HCT116 (cell line): ENCODE data around the gene FRMPD1. TPM values are rescaled to one million over a fixed set of nuclear protein-coding genes. Genes with fewer than 3 reads are reported as not detected.

Experiments
- ATAC-seq: fragments of 200-7000 bp; cut with Tn5 transposase; 2 replicates; pipeline ENCODE4 v1.9.1; 2020; ENCODE audit warnings: mild to moderate bottlenecking, moderate library complexity
- BruUV-seq: library from RNA; stranded (reverse); fragments of 400-500 nt; replicated peaks from 2 replicates; lab custom pipeline; 2021; lab: Mats Ljungman, UMichigan
- CTCF ChIA-PET: fragments of 300-600 bp; sonication (Branson Sonifier 250); formaldehyde crosslinking; loops from one replicate; lab custom pipeline; 2021; ENCODE audit warnings: antibody characterized with exemption; lab: Charles Lee
- POLR2A ChIA-PET: fragments of 300-600, 350-600 bp; sonication (Branson Sonifier 250); formaldehyde crosslinking; loops from one replicate; lab custom pipeline; 2021; ENCODE audit warnings: antibody characterized with exemption; lab: Charles Lee
- RAD21 ChIA-PET, 2 experiments: fragments of 300-600 bp; sonication (Branson Sonifier 250); formaldehyde crosslinking; loops; one replicate each; lab custom pipeline; 2023; ENCODE audit warnings: low total read pairs in 2 of 2; ENCODE audit not compliant: uncharacterized antibody in 2 of 2, unreplicated experiment in 2 of 2, low non-redundant PET in 1 of 2; lab: Charles Lee
- DNase-seq: peaks from one replicate; pipeline ENCODE4 v3.0.0-alpha.2; 2010; ENCODE audit warnings: low read depth, low spot score
- H2AFZ ChIP-seq: fragments of 200-600 bp; shearing (Covaris generic), sonication (generic); 2 replicates; pipeline ENCODE4 v1.6.1; 2017; ENCODE audit warnings: low read depth, mixed run types, mixed read lengths, antibody characterized with exemption, low read length; ENCODE audit not compliant: poor library complexity, severe bottlenecking
- H3K27ac ChIP-seq: 2 replicates; pipeline ENCODE4 v1.5.1; 2012; ENCODE audit warnings: low read depth, low read length
- H3K27me3 ChIP-seq: fragments of 200-600 bp; sonication (generic); 2 replicates; pipeline ENCODE4 v1.6.1; 2016; ENCODE audit warnings: mixed run types, low read length, mixed read lengths; ENCODE audit not compliant: insufficient read depth
- H3K36me3 ChIP-seq, 2 experiments: fragments of 200-500 bp in 1 of 2; fragments of 200-600 bp in 1 of 2; sonication (Bioruptor generic) in 1 of 2; sonication (generic) in 1 of 2; 2 replicates each; pipeline versions ENCODE4 v1.5.1 to v1.6.1; 2014 to 2016; ENCODE audit warnings: low read length in 2 of 2, inconsistent platforms in 1 of 2, mixed read lengths in 1 of 2, mixed run types in 1 of 2; ENCODE audit not compliant: insufficient read depth in 2 of 2, control insufficient read depth in 1 of 2
- H3K4me1 ChIP-seq, 2 experiments: fragments of 200-600 bp in 1 of 2; sonication (generic) in 1 of 2; 2 replicates each; pipeline versions ENCODE4 v1.5.1 to v1.6.1; 2012 to 2017; ENCODE audit warnings: low read length in 2 of 2, inconsistent platforms in 1 of 2, mild to moderate bottlenecking in 1 of 2, mixed read lengths in 1 of 2, mixed run types in 1 of 2, moderate library complexity in 1 of 2; ENCODE audit not compliant: insufficient read depth in 2 of 2, control insufficient read depth in 1 of 2
- H3K4me2 ChIP-seq: fragments of 200-600 bp; sonication (generic); 2 replicates; pipeline ENCODE4 v1.6.1; 2017; ENCODE audit warnings: mixed run types, low read length, mixed read lengths
- H3K4me3 ChIP-seq, 2 experiments: fragments of 200-600 bp in 1 of 2; sonication (generic) in 1 of 2; replicated peaks in 1 of 2; 2 replicates each; pipeline ENCODE4 v1.5.1; 2011 to 2016; ENCODE audit warnings: low read length in 2 of 2, control low read depth in 1 of 2, low read depth in 1 of 2, mild to moderate bottlenecking in 1 of 2, mixed read lengths in 1 of 2, mixed run types in 1 of 2
- H3K79me2 ChIP-seq: fragments of 200-600 bp; sonication (generic); 2 replicates; pipeline ENCODE4 v1.6.1; 2017; ENCODE audit warnings: mild to moderate bottlenecking, mixed run types, low read length, moderate library complexity, mixed read lengths; ENCODE audit not compliant: insufficient read depth
- H3K9ac ChIP-seq: fragments of 200-600 bp; sonication (generic); 2 replicates; pipeline ENCODE4 v1.6.1; 2016; ENCODE audit warnings: low read length, mixed read lengths
- H3K9me2 ChIP-seq: fragments of 200-600 bp; sonication (generic), shearing (Covaris generic); 2 replicates; pipeline ENCODE4 v1.6.1; 2017; ENCODE audit warnings: mixed run types, mild to moderate bottlenecking, moderate library complexity; ENCODE audit not compliant: insufficient read depth
- H3K9me3 ChIP-seq, 2 experiments: fragments of 200-500 bp in 1 of 2; fragments of 200-600 bp in 1 of 2; sonication (Bioruptor generic) in 1 of 2; sonication (generic) in 1 of 2; 2 replicates each; pipeline ENCODE4 v1.6.1; 2014 to 2017; ENCODE audit warnings: low read length in 2 of 2, mixed read lengths in 2 of 2, inconsistent platforms in 1 of 2, low read depth in 1 of 2, mild to moderate bottlenecking in 1 of 2, mixed run types in 1 of 2, moderate library complexity in 1 of 2; ENCODE audit not compliant: control insufficient read depth in 1 of 2, insufficient read depth in 1 of 2
- H4K20me1 ChIP-seq: fragments of 200-600 bp; sonication (generic), shearing (Covaris generic); 2 replicates; pipeline ENCODE4 v1.6.1; 2017; ENCODE audit warnings: mixed run types, mild to moderate bottlenecking, moderate library complexity; ENCODE audit not compliant: insufficient read depth
- CBX3 ChIP-seq: IDR thresholded peaks from 2 replicates; pipeline ENCODE4 v1.6.1; 2012; ENCODE audit warnings: low read depth
- CEBPB ChIP-seq: IDR thresholded peaks from 2 replicates; pipeline ENCODE4 v1.6.1; 2012; ENCODE audit warnings: low read depth
- EGR1 ChIP-seq: IDR thresholded peaks from 2 replicates; pipeline ENCODE4 v1.6.1; 2012; ENCODE audit warnings: low read depth
- ELF1 ChIP-seq: IDR thresholded peaks from 2 replicates; pipeline ENCODE4 v1.6.1; 2012; ENCODE audit warnings: low read depth, borderline replicate concordance
- EZH2 ChIP-seq: fragments of 200-600 bp; sonication (generic); IDR thresholded peaks from 2 replicates; pipeline ENCODE4 v1.6.1; 2017; ENCODE audit warnings: antibody characterized with exemption, mixed run types
- FOSL1 ChIP-seq: IDR thresholded peaks from 2 replicates; pipeline ENCODE4 v1.6.1; 2012; ENCODE audit warnings: low read depth
- JUND ChIP-seq: IDR thresholded peaks from 2 replicates; pipeline ENCODE4 v1.6.1; 2012
- POLR2A ChIP-seq: IDR thresholded peaks from 2 replicates; pipeline ENCODE4 v1.7.0; 2011; ENCODE audit warnings: borderline replicate concordance; ENCODE audit not compliant: insufficient read depth, insufficient read length; ENCODE audit errors: extremely low read depth
- RAD21 ChIP-seq: IDR thresholded peaks from 2 replicates; pipeline ENCODE4 v1.6.1; 2012; ENCODE audit warnings: low read depth, mild to moderate bottlenecking
- SIN3A ChIP-seq: IDR thresholded peaks from 2 replicates; pipeline ENCODE4 v1.6.1; 2012; ENCODE audit warnings: low read depth
- TCF7L2 ChIP-seq: IDR thresholded peaks from 2 replicates; pipeline ENCODE4 v1.7.0; 2011; ENCODE audit warnings: borderline replicate concordance, inconsistent platforms; ENCODE audit not compliant: insufficient read depth, insufficient read length; ENCODE audit errors: extremely low read depth
- YY1 ChIP-seq: IDR thresholded peaks from 2 replicates; pipeline ENCODE4 v1.6.1; 2011; ENCODE audit warnings: low read length, low read depth, moderate library complexity, mild to moderate bottlenecking; ENCODE audit not compliant: insufficient replicate concordance; ENCODE audit errors: extremely low read depth
- intact Hi-C: fragments of 100-400 bp; cut with micrococcal nuclease; formaldehyde crosslinking; loops from 2 replicates; pipeline ENCODE4 v1.10.0; 2022
- total RNA-seq: library from RNA; stranded (reverse); gene quantifications from one replicate; pipeline ENCODE4 v1.2.1, GENCODE V29; 2021; ENCODE audit not compliant: unreplicated experiment
- TF ChIP-seq, protein P1 (sequence below): IDR thresholded peaks from 2 replicates; pipeline ENCODE4 v1.6.1; 2012

FRMPD1 gene
- total RNA-seq, 1 experiment from 2014 or later, result 0.52 TPM

- no peaks in the 10 kb centered on the region for H3K9me3 ChIP-seq
- H3K27ac ChIP-seq, result no peak overlapping the region
- ChIA-PET CTCF (no interaction called here), POLR2A (no interaction called here), RAD21 (no interaction called here)
- H3K9me2 ChIP-seq, result no peaks in the 10 kb centered on the region
- H3K4me1 ChIP-seq, result peaks cover 0 to 6% of the 10 kb centered on the region in 2 experiments; a peak in 2 of 4 replicates
- H3K27me3 ChIP-seq, result peaks cover 46% of the 10 kb centered on the region
- H3K9ac ChIP-seq, result no peak overlapping the region
- DNase-seq, result no peak
- no peak for ATAC-seq
- H3K36me3 ChIP-seq, result no peaks in the 10 kb centered on the region
- H3K79me2 ChIP-seq, result no peaks in the 10 kb centered on the region
- no peaks in the 10 kb centered on the region for H4K20me1 ChIP-seq
- BruUV-seq, result no TSS peak
- no peak for TF ChIP-seq EGR1
- TF ChIP-seq EZH2, result no peak
- no peak for TF ChIP-seq SIN3A
- no peak for TF ChIP-seq FOSL1
- no peak for TF ChIP-seq RAD21
- no peak for TF ChIP-seq YY1
- no peak for TF ChIP-seq CBX3
- no peak for TF ChIP-seq ELF1
- TF ChIP-seq TCF7L2, result no peak
- TF ChIP-seq, protein P1, sequence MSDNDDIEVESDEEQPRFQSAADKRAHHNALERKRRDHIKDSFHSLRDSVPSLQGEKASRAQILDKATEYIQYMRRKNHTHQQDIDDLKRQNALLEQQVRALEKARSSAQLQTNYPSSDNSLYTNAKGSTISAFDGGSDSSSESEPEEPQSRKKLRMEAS, result no peak
- no peak for TF ChIP-seq CEBPB
- no peak for TF ChIP-seq POLR2A
- no peak overlapping the region for H3K4me3 ChIP-seq
- no peak overlapping the region for H2AFZ ChIP-seq
- H3K4me2 ChIP-seq, result no peak overlapping the region
- intact Hi-C loops, result no loop called here
Observed at GRCh38 chr9:37645903-37646506, 4.7 kb upstream of the FRMPD1 start.

- Histone ChIP-seq H3K36me3 (no peaks in the 10 kb centered on the region), H3K27ac (no peak overlapping the region), H3K4me1 (peaks cover 0 to 10% of the 10 kb centered on the region in 2 experiments; a peak in 2 of 4 replicates), H3K9me2 (no peaks in the 10 kb centered on the region), H3K27me3 (peaks cover 36% of the 10 kb centered on the region), H3K79me2 (no peaks in the 10 kb centered on the region), H3K4me3 (peak overlapping the region; percentile 3 to 30; a peak in 2 of 4 replicates), H3K9ac (no peak overlapping the region), H3K4me2 (peak overlapping the region; percentile 60), H4K20me1 (no peaks in the 10 kb centered on the region), H3K9me3 (no peaks in the 10 kb centered on the region), H2AFZ (no peak overlapping the region)
- BruUV-seq, result no TSS peak
- DNase-seq (no peak), ATAC-seq (no peak)
- intact Hi-C loops, result no loop called here
- CTCF ChIA-PET, result no interaction called here
- RAD21 ChIA-PET, result no interaction called here
- TF ChIP-seq RAD21 (no peak), POLR2A (no peak), CEBPB (no peak), TCF7L2 (no peak), ELF1 (no peak), JUND (no peak)
- TF ChIP-seq, protein P1, result no peak
- POLR2A ChIA-PET, result no interaction called here
Observed at GRCh38 chr9:37650299-37650872, 368 bp upstream of the FRMPD1 start.
